ENCODE results near the gene SERPINA1.

Gene SERPINA1

DNA sequence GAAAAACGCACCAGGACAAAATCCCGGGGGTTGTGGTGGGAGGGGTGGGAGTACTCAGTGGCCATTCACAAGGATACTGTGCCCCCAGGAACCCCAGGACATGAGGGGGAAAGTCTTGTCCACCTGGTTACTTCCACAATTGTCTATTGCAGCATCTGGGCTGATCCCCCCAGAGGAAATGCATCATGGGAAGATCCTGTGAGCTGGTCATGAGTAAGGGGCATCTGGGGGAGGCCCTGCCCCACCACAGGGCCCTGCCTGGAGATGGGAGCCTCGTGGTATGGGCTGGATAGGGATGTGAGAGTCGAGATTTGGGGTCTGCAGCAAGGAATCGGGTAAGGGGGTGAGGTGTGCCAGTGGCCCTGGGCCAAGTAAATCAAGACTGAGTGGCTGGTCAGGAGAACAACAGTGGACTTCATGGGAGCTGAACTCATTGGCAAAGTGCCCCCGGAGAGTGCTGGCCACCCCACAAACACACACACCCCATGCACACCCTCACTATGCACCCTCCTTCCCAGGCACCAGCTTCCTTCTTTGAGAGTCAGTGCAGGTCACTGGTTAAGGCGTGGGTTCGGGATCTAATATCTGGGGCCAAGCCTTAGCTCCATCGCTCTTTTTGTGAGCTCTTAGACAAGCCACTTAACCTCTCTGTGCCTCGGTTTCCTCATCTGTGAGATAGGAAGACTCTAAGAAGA is 3.0 kb upstream of the SERPINA1 start:
- H3K9me3 ChIP-seq (ENCODE audit: control insufficient read depth, insufficient read depth, low read length): no peaks in the 10 kb centered on the region
- no peaks in the 10 kb centered on the region for H3F3A ChIP-seq (ENCODE audit: control insufficient read depth, insufficient read depth)
- no peak overlapping the region for H3K4me2 ChIP-seq (ENCODE audit: low read length)
- H3K36me3 ChIP-seq (ENCODE audit: control insufficient read depth, low read length): no peaks in the 10 kb centered on the region
- H3K9me2 ChIP-seq (replicated peaks; ENCODE audit: control insufficient read depth, low read length): no peaks in the 10 kb centered on the region
- no peaks in the 10 kb centered on the region for H4K20me1 ChIP-seq (ENCODE audit: control insufficient read depth, insufficient read depth, low read depth, low read length)
- no peak for TF ChIP-seq EZH2phosphoT487 (IDR thresholded peaks at IDR 0.05; ENCODE audit: borderline replicate concordance, low read length)
- TF ChIP-seq, protein P1, sequence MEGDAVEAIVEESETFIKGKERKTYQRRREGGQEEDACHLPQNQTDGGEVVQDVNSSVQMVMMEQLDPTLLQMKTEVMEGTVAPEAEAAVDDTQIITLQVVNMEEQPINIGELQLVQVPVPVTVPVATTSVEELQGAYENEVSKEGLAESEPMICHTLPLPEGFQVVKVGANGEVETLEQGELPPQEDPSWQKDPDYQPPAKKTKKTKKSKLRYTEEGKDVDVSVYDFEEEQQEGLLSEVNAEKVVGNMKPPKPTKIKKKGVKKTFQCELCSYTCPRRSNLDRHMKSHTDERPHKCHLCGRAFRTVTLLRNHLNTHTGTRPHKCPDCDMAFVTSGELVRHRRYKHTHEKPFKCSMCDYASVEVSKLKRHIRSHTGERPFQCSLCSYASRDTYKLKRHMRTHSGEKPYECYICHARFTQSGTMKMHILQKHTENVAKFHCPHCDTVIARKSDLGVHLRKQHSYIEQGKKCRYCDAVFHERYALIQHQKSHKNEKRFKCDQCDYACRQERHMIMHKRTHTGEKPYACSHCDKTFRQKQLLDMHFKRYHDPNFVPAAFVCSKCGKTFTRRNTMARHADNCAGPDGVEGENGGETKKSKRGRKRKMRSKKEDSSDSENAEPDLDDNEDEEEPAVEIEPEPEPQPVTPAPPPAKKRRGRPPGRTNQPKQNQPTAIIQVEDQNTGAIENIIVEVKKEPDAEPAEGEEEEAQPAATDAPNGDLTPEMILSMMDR (IDR thresholded peaks at IDR 0.05; ENCODE audit: low read depth, low read length, poor library complexity, severe bottlenecking): no peak
- no peak overlapping the region for H3K4me3 ChIP-seq (ENCODE audit: low read length)
- H3K79me2 ChIP-seq (ENCODE audit: control insufficient read depth, low read length): no peaks in the 10 kb centered on the region
- no peaks in the 10 kb centered on the region for H3K4me1 ChIP-seq (ENCODE audit: control insufficient read depth, low read length)
- peaks cover 20% of the 10 kb centered on the region for H3K27me3 ChIP-seq (ENCODE audit: control insufficient read depth, low read length)
- H3K27ac ChIP-seq (ENCODE audit: low read depth, low read length): no peak overlapping the region

DNA sequence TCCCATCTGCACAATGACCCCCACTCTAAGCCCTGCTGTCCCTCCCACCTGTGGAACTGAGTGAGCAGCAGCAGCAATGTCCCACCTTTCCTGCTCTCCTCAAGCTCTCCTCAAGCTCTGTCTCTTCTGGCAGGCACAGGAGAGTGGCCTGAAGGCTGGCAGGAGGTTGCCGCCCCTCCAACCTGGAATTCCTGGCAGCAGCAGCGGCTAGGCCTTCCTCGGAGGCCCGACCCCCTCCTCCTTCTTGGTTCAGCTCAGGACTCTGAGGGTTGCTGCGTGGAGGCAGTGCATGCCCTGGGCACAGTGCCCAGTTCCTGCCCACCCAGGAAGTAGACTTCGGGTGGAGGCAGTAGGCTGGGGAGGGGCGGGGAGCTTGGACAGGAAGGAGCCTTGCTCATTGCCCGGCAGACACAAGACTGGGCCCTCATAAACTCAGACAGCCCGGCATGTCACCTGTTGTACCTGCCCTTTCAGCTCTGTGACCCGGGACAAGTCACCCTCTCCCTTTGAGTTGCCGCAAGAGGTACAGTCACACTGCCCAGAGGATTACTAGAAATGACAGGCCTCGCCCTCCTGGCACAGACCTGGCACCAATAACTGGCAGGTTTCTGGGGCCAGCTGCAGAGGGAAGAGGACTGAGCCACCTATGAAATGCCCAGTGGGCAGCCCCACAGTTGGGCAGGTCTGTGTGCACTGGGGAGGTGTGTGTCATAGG is 2.1 kb upstream of the SERPINA1 start:
- no peak for TF ChIP-seq EZH2phosphoT487 (IDR thresholded peaks at IDR 0.05; ENCODE audit: borderline replicate concordance, low read length)
- TF ChIP-seq, protein P1 (IDR thresholded peaks at IDR 0.05; ENCODE audit: low read depth, low read length, poor library complexity, severe bottlenecking): no peak
- H3F3A ChIP-seq (ENCODE audit: control insufficient read depth, insufficient read depth): no peaks in the 10 kb centered on the region
- H3K9me3 ChIP-seq (ENCODE audit: control insufficient read depth, insufficient read depth, low read length): no peaks in the 10 kb centered on the region
- H3K4me2 ChIP-seq (ENCODE audit: low read length): no peak overlapping the region
- no peaks in the 10 kb centered on the region for H3K36me3 ChIP-seq (ENCODE audit: control insufficient read depth, low read length)
- peaks cover 11% of the 10 kb centered on the region for H3K27me3 ChIP-seq (ENCODE audit: control insufficient read depth, low read length)
- no peaks in the 10 kb centered on the region for H3K9me2 ChIP-seq (replicated peaks; ENCODE audit: control insufficient read depth, low read length)
- H3K4me3 ChIP-seq (ENCODE audit: low read length): no peak overlapping the region
- no peak overlapping the region for H3K27ac ChIP-seq (ENCODE audit: low read depth, low read length)
- H4K20me1 ChIP-seq (ENCODE audit: control insufficient read depth, insufficient read depth, low read depth, low read length): no peaks in the 10 kb centered on the region
- H3K79me2 ChIP-seq (ENCODE audit: control insufficient read depth, low read length): no peaks in the 10 kb centered on the region
- H3K4me1 ChIP-seq (ENCODE audit: control insufficient read depth, low read length): no peaks in the 10 kb centered on the region

DNA sequence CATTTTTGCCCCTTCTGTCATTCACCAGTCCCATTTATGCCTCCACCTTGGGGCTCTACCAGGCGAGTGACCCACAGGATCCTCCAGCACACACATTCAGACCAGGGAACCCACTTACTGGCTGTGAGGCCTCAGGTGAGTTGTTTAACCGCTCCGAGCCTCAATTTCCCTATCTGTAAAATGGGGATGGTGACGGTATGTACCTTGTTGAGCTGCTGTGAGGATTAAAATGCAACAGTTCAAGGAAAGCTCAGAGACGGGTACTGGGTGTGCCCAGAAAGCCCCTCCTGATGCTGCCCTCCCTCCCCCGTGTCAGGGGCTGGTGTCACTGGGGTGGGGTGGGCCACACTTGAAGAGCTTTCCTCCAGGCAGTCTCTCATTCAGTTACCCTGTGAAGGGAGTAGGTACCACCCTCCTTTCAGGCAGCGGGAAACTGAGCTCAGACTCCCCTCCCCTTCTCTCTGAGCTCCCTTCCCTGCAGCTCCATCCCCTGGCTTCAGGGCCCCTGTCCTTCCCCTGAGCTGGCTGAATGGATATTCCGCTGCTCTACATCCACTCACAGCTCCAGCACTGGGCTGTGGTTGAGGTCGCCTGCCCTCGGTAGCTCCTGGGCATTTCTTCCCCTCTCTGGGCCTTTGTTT is 1.4 kb upstream of the SERPINA1 start:
- Histone ChIP-seq H4K20me1 (ENCODE audit: control insufficient read depth, insufficient read depth, low read depth, low read length) (no peaks in the 10 kb centered on the region), H3K36me3 (ENCODE audit: control insufficient read depth, low read length) (no peaks in the 10 kb centered on the region), H3K27me3 (ENCODE audit: control insufficient read depth, low read length) (peaks cover 4% of the 10 kb centered on the region), H3K27ac (ENCODE audit: low read depth, low read length) (no peak overlapping the region), H3K79me2 (ENCODE audit: control insufficient read depth, low read length) (no peaks in the 10 kb centered on the region), H3K4me1 (ENCODE audit: control insufficient read depth, low read length) (no peaks in the 10 kb centered on the region), H3K4me3 (ENCODE audit: low read length) (no peak overlapping the region), H3K9me3 (ENCODE audit: control insufficient read depth, insufficient read depth, low read length) (no peaks in the 10 kb centered on the region), H3F3A (ENCODE audit: control insufficient read depth, insufficient read depth) (no peaks in the 10 kb centered on the region), H3K4me2 (ENCODE audit: low read length) (no peak overlapping the region), H3K9me2 (replicated peaks; ENCODE audit: control insufficient read depth, low read length) (no peaks in the 10 kb centered on the region)
- TF ChIP-seq, protein P1 (IDR thresholded peaks at IDR 0.05; ENCODE audit: low read depth, low read length, poor library complexity, severe bottlenecking): no peak
- TF ChIP-seq EZH2phosphoT487 (IDR thresholded peaks at IDR 0.05; ENCODE audit: borderline replicate concordance, low read length): no peak

All from DOHH2 (cell line).